Fibroblast of lung (primary cell): Measurements from ENCODE around the gene FAM168B.

Source experiments
- CTCF ChIP-seq, 2 donors: IDR thresholded peaks in 1 of 2; conservative IDR thresholded peaks in 1 of 2; 1 replicate in 1 of 2; 2 replicates in 1 of 2; pipeline ENCODE4 v1.5.1; 2011 to 2012; ENCODE audit warnings: low read length in 2 of 2, control low read depth in 1 of 2, inconsistent platforms in 1 of 2, low read depth in 1 of 2, mild to moderate bottlenecking in 1 of 2
- EZH2 ChIP-seq: IDR thresholded peaks from 2 replicates; pipeline ENCODE4 v1.5.1; 2012; ENCODE audit warnings: low read length, control low read depth, mild to moderate bottlenecking; ENCODE audit errors: missing control alignments

- TF ChIP-seq CTCF (conservative IDR thresholded peaks at IDR 0.05 in 1 of 2, IDR thresholded peaks at IDR 0.05 in 1 of 2; ENCODE audit: low read depth in 1 of 2, low read length in 2 of 2): no peak
- TF ChIP-seq EZH2: no peak
Measured at GRCh38 chr2:131122496-131122895, 29.2 kb upstream of the FAM168B start.
